ENCODE measurements around the gene UBXN11.

The UBXN11 gene

GRCh38 chr1:26237230-26237966 is 69.0 kb downstream of the UBXN11 start:
- DNase-seq (ENCODE audit: low read depth in 2 of 2) = peak; percentile 48 to 65
- no peak for TF ChIP-seq CTCF (IDR thresholded peaks at IDR 0.05; ENCODE audit: low read depth, low read length)
- H3K4me3 ChIP-seq (replicated peaks in 1 of 2; ENCODE audit: low read depth in 2 of 2, low read length in 2 of 2) = no peak overlapping the region

GRCh38 chr1:26234644-26235370 is 71.6 kb downstream of the UBXN11 start:
- peak overlapping the region; percentile 79 to 96 for H3K4me3 ChIP-seq (replicated peaks in 1 of 2; ENCODE audit: low read depth in 2 of 2, low read length in 2 of 2)
- no peak for TF ChIP-seq CTCF (IDR thresholded peaks at IDR 0.05; ENCODE audit: low read depth, low read length)
- peak; percentile 25 to 28 for DNase-seq (ENCODE audit: low read depth in 2 of 2)

GRCh38 chr1:26233903-26234643 is 72.4 kb downstream of the UBXN11 start, which contains the start of gene CEP85:
Gene CEP85 (plus strand): TSS chr1:26234200. CDS start chr1:26239784, 5,584 bp downstream.
- peak within 1 kb of the TSS; percentile 79 to 96 for H3K4me3 ChIP-seq (replicated peaks in 1 of 2; ENCODE audit: low read depth in 2 of 2, low read length in 2 of 2)
- DNase-seq (ENCODE audit: low read depth in 2 of 2) = peak; percentile 98 to 99
- peak; percentile 82 for TF ChIP-seq CTCF (IDR thresholded peaks at IDR 0.05; ENCODE audit: low read depth, low read length)

All from cardiac fibroblast (primary cell).